GM06990 (cell line): ENCODE results near the gene TBC1D22B.

ENCODE experiments used
- DNase-seq: peaks from one replicate; pipeline ENCODE4 v3.0.0-alpha.2; 2011; ENCODE audit not compliant: insufficient read length; ENCODE audit errors: extremely low read depth
- H3K27me3 ChIP-seq: replicated peaks from 2 replicates; pipeline ENCODE4 v1.6.0; 2011; ENCODE audit warnings: low read length; ENCODE audit not compliant: control insufficient read depth, insufficient read depth
- H3K36me3 ChIP-seq: 2 replicates; pipeline ENCODE4 v1.5.1; 2011; ENCODE audit warnings: low read length; ENCODE audit not compliant: control insufficient read depth, insufficient read depth
- H3K4me3 ChIP-seq: replicated peaks from 2 replicates; pipeline ENCODE4 v1.5.1; 2011; ENCODE audit warnings: low read depth, mild to moderate bottlenecking, control low read depth, low read length
- TF ChIP-seq, protein P1 (sequence below): IDR thresholded peaks from 2 replicates; pipeline ENCODE4 v1.5.1; 2011; ENCODE audit warnings: low read length, control low read depth, mild to moderate bottlenecking, inconsistent platforms; ENCODE audit not compliant: insufficient read depth, poor library complexity, severe bottlenecking

The TBC1D22B gene

GRCh38 chr6:37309046-37309445, 51.5 kb downstream of the TBC1D22B start:
- DNase-seq = no peak
- H3K4me3 ChIP-seq = no peak overlapping the region
- H3K36me3 ChIP-seq = peaks cover 8% of the 10 kb centered on the region
- TF ChIP-seq, protein P1, sequence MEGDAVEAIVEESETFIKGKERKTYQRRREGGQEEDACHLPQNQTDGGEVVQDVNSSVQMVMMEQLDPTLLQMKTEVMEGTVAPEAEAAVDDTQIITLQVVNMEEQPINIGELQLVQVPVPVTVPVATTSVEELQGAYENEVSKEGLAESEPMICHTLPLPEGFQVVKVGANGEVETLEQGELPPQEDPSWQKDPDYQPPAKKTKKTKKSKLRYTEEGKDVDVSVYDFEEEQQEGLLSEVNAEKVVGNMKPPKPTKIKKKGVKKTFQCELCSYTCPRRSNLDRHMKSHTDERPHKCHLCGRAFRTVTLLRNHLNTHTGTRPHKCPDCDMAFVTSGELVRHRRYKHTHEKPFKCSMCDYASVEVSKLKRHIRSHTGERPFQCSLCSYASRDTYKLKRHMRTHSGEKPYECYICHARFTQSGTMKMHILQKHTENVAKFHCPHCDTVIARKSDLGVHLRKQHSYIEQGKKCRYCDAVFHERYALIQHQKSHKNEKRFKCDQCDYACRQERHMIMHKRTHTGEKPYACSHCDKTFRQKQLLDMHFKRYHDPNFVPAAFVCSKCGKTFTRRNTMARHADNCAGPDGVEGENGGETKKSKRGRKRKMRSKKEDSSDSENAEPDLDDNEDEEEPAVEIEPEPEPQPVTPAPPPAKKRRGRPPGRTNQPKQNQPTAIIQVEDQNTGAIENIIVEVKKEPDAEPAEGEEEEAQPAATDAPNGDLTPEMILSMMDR = no peak
- H3K27me3 ChIP-seq = no peaks in the 10 kb centered on the region

GRCh38 chr6:37309692-37310091, 52.1 kb downstream of the TBC1D22B start:
- TF ChIP-seq, protein P1 = no peak
- Histone ChIP-seq H3K4me3 (no peak overlapping the region), H3K27me3 (no peaks in the 10 kb centered on the region), H3K36me3 (peaks cover 10% of the 10 kb centered on the region)
- no peak for DNase-seq

DNA sequence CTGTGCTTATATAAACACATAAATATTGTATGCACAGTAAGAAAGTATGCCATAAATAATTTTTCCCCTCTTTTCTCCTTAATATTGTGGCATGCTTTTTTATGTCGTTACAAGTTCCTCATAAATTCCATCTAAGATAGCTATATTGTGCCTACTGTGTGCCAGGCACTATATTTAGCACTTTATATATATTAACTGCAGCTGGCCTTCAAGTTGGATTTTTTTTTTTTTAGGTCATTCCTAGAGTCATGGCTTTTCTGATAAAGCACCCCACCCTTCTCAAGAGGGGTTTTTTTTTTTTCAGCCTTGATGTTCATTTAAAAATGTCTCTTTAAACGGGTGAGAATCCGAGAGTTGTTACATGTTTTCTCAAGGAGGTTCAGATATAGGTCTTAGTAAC, 53.4 kb downstream of the TBC1D22B start:
- Histone ChIP-seq H3K27me3 (no peaks in the 10 kb centered on the region), H3K36me3 (peaks cover 8% of the 10 kb centered on the region), H3K4me3 (no peak overlapping the region)
- TF ChIP-seq, protein P1 = no peak
- no peak for DNase-seq

GRCh38 chr6:37311741-37312473, 54.3 kb downstream of the TBC1D22B start:
- Histone ChIP-seq H3K4me3 (no peak overlapping the region), H3K27me3 (no peaks in the 10 kb centered on the region), H3K36me3 (peaks cover 11% of the 10 kb centered on the region)
- TF ChIP-seq, protein P1 = no peak
- no peak for DNase-seq

DNA sequence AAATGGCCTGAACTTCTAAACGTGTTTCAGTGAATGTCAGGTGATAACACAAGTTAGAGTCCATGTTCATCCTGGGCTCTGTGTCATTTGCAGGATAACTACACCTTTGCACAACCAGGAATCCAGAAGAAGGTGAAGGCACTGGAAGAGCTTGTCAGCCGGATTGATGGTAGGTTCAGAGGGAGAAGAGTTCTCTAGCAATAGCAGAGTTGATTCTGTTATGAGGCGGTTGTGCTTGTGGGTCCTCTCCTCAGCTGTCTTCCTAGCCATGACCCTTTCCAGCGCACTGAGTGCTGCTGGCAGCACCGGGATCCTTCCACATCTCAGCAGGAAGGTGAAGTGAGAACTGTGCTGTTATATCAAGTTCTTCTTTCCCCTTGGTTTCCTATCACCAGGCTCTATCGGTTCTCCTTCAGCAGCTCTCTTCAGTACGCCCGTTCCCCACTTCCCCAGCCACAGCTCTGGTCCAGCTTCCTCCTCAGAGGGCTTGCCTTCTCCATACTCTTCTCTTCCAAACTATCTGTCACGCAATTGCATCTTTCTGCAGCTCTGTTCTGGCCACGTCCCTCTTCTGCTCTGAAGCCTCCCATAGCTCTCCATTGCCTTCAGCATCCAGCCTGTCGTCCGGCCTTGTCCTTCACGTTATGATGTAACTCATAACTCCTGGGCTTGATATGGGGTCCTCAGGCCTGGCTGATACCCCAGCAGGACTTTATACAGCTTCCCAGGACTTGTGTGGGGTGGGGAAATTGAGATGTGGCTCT, 56.3 kb downstream of the TBC1D22B start:
- DNase-seq = no peak
- TF ChIP-seq, protein P1 = no peak
- Histone ChIP-seq H3K27me3 (no peaks in the 10 kb centered on the region), H3K36me3 (peaks cover 13% of the 10 kb centered on the region), H3K4me3 (no peak overlapping the region)
